Immature natural killer cell (primary cell): Measurements from ENCODE around the gene CMBL. TPM values are rescaled to one million over a fixed set of nuclear protein-coding genes. Genes with fewer than 3 reads are reported as not detected.
A peak's percentile ranks its signal among the peaks of the same experiment; 100 is the strongest.
"Not testable (repeated sequence)": the region's sequence is repeated elsewhere in the genome, so short reads cannot be mapped to it uniquely, and the experiment has no call there.

ENCODE experiments used
- DNase-seq, 3 donors: peaks; one replicate each; pipeline ENCODE4 v3.0.0; 2022; ENCODE audit warnings: mixed read lengths in 1 of 3
- H3K27ac Mint-ChIP-seq, 6 donors: one replicate each; pipeline ENCODE4 v1.8.0; 2020; ENCODE audit warnings: mixed read lengths in 6 of 6, mild to moderate bottlenecking in 5 of 6, inconsistent platforms in 4 of 6, moderate library complexity in 3 of 6
- H3K27me3 Mint-ChIP-seq, 3 donors: one replicate each; pipeline ENCODE4 v1.8.0; 2020 to 2021; ENCODE audit warnings: low read depth in 3 of 3, mild to moderate bottlenecking in 3 of 3, mixed read lengths in 3 of 3, moderate library complexity in 3 of 3, inconsistent platforms in 1 of 3
- H3K36me3 Mint-ChIP-seq, 3 donors: one replicate each; pipeline ENCODE4 v1.8.0; 2020; ENCODE audit warnings: mixed read lengths in 3 of 3, inconsistent platforms in 2 of 3, mild to moderate bottlenecking in 2 of 3
- H3K4me1 Mint-ChIP-seq, 2 donors: one replicate each; pipeline ENCODE4 v1.8.0; 2020; ENCODE audit warnings: inconsistent platforms in 2 of 2, mild to moderate bottlenecking in 2 of 2, mixed read lengths in 2 of 2, moderate library complexity in 1 of 2
- H3K4me3 Mint-ChIP-seq, 5 donors: one replicate each; pipeline ENCODE4 v1.8.0; 2020; ENCODE audit warnings: mild to moderate bottlenecking in 5 of 5, mixed read lengths in 5 of 5, inconsistent platforms in 3 of 5, moderate library complexity in 3 of 5
- H3K9me3 Mint-ChIP-seq, 6 donors: one replicate each; pipeline ENCODE4 v1.8.0; 2020; ENCODE audit warnings: mild to moderate bottlenecking in 6 of 6, mixed read lengths in 6 of 6, inconsistent platforms in 4 of 6, moderate library complexity in 3 of 6
- polyA plus RNA-seq, 3 donors: library from polyadenylated mRNA; unstranded; fragments of 300-500 nt; fragmentation: Illumina TruSeq; gene quantifications; one replicate each; pipeline ENCODE4 v1.2.3, GENCODE V29; 2021

CMBL gene
- under 1 TPM in 2 of 3 donors, not detected in 1; 0.35 to 0.84 TPM for polyA plus RNA-seq

GRCh38 chr5:10307206-10308148 lies at the start of gene CMBL:
TSS of gene CMBL (minus strand) at chr5:10307902. CDS start at chr5:10290762, 17,140 bp downstream.
- peak; percentile 10 to 13 (median 12) for DNase-seq
- Mint-ChIP-seq H3K27me3 (peaks cover 2 to 25% (median 8%) of the 10 kb centered on the region in 3 donors), H3K4me1 (peaks cover 10 to 11% of the 10 kb centered on the region in 2 donors), H3K4me3 (peak within 1 kb of the TSS; percentile 77 to 90 (median 87)), H3K36me3 (no peaks in the 10 kb centered on the region), H3K9me3 (no peaks in the 10 kb centered on the region), H3K27ac (peak within 1 kb of the TSS in 2 of 6 donors; percentile 22 to 26)

DNA sequence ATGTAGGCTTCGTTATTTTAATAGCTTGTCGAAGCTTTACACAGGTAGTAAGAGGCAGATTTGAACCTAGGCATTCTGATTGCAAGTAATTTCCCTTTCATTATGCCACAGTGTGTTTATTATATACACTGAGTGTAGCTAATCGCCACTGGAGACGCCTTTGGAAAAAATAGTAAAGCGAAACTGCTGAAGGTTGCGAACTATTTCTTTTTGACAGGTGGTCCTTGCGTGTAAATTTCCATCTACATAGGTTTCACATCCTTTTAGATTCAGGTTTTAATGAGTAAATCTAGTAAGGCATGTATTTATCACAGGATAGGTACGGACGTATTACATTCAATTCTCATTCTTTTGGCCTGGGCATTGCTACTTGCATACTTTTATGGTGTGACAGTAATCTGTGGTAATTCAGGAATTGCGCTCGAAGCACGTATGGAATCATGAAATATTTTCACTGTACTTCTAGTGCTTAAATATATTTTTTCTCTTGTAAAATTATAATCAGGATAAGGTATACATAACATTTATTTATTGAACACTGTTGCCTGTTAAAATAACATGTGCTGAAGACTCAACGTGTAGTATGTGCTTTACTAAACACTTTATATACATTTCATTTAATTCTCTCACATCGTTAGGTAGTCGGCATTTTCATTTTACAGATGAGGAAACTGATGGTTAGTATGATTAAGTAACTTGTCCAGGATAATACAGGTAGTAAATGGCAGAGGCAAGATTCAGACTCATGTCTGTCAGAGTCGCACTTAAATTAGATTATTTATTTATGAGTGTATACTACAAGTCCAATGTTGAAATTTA lies 47.6 kb upstream of the CMBL start:
- no peaks in the 10 kb centered on the region for H3K9me3 Mint-ChIP-seq
- peaks cover 53 to 65% of the 10 kb centered on the region in 2 donors for H3K4me1 Mint-ChIP-seq
- peak overlapping the region; percentile 98 to 100 (median 99) for H3K4me3 Mint-ChIP-seq
- peak overlapping the region; percentile 98 to 99 (median 99) for H3K27ac Mint-ChIP-seq
- peak; percentile 36 to 43 (median 43) for DNase-seq
- H3K27me3 Mint-ChIP-seq: peaks cover 6 to 17% (median 9%) of the 10 kb centered on the region in 3 donors
- H3K36me3 Mint-ChIP-seq: no peaks in the 10 kb centered on the region

- Mint-ChIP-seq H3K27ac (peak overlapping the region; percentile 98 to 99 (median 99)), H3K36me3 (no peaks in the 10 kb centered on the region), H3K9me3 (no peaks in the 10 kb centered on the region), H3K4me3 (peak overlapping the region; percentile 98 to 100 (median 99)), H3K4me1 (peaks cover 49 to 63% of the 10 kb centered on the region in 2 donors), H3K27me3 (peaks cover 6 to 17% (median 9%) of the 10 kb centered on the region in 3 donors)
- DNase-seq: peak; percentile 49 to 54 (median 51)
Measured at GRCh38 chr5:10354048-10354872, 46.6 kb upstream of the CMBL start.

DNA sequence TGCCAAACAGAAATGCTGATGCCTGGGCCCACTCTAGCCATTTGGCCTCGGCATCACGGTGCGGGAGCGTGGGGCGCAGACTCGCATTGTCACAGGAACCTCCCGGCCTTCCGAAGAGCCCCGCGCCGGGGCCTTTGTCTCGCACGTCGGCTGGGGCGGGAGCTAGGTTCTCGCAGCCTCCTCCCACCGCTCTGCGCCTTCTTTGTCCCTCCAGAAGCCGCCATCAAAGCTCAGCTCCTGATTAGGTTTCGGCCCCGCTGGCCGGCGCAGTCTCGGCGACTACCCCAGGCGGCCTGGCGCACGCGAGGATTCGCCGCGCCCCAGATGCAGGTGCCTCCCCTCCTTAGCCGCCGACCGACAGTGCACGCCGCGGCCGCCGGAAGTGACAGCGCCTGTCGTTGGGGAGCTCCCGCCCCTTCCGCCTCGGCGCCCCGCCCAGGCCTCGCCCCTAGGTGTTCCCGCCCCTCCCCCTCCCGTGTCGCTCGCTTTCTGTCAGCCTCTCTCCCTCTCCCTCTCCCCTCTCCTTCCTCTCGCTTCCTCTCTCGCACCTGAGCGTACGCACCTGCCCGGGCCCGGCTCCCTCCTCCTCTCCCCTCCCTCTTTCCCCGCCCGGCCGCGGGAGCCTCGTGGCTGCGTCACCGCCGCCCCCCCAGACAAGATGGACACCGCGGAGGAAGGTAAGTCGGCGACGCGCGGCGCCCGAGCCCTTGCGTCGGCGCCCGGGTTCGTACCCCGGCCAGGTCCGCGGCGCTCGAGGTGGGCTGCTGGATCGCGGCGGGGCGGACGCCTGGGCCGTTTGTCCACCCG lies 45.7 kb upstream of the CMBL start, which contains the start of gene MARCHF6:
Gene MARCHF6, plus strand, starts transcription at position 455 of the 807 bp plus-strand sequence. Its CDS starts 204 bp downstream, at position 659.
- DNase-seq: peak; percentile 93 to 94 (median 94)
- H3K9me3 Mint-ChIP-seq: no peaks in the 10 kb centered on the region
- peaks cover 46 to 56% of the 10 kb centered on the region in 2 donors for H3K4me1 Mint-ChIP-seq
- H3K27me3 Mint-ChIP-seq: peaks cover 6 to 17% (median 9%) of the 10 kb centered on the region in 3 donors
- peak within 1 kb of the TSS; percentile 98 to 100 (median 99) for H3K4me3 Mint-ChIP-seq
- H3K36me3 Mint-ChIP-seq: no peaks in the 10 kb centered on the region
- peak within 1 kb of the TSS; percentile 98 to 99 (median 99) for H3K27ac Mint-ChIP-seq

DNA sequence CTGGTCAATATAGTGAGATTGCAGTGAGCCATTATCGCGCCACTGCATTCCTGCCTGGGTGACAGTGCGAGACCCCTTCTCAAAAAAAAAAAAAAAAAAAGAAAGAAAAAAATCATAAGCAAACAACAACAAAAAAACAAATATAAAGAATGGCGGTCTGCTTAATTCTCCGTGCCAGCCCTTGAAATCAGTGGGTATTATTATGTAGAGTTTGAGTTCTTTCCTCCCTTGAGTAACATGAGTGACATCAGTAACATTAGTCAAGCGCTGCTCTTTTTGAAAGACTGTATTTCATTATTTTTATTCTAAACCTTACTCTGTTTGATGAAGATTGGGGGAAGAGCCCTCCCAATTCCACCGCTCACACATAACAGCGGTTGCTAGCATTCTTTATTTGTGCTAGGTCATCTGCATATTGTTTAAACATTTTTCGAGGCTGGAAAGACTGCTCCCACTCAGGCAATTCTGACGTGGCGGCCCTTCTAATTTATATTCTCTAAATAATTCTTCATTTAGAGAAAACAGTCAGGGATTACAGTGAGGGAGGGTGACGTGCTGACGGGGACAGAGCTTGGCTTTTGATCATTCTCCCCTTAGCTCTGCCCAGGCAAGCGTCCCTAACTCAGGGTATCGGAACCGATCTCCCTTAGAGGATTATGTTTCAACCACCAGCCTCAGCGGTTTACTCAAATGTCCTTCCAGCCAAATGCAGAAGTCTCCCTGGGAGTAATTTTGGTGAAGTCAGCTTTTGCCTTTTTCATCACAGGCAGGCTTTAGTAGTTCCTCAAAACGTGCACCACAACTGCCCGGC lies 44.9 kb upstream of the CMBL start:
- Mint-ChIP-seq H3K4me3 (peak overlapping the region; percentile 86 to 94 (median 87)), H3K27ac (peak overlapping the region; percentile 92 to 99 (median 96)), H3K4me1 (peaks cover 41 to 49% of the 10 kb centered on the region in 2 donors), H3K9me3 (no peaks in the 10 kb centered on the region), H3K27me3 (peaks cover 6 to 14% (median 9%) of the 10 kb centered on the region in 3 donors), H3K36me3 (no peaks in the 10 kb centered on the region)
- no peak for DNase-seq

GRCh38 chr5:10351919-10352318 lies 44.2 kb upstream of the CMBL start:
- H3K4me3 Mint-ChIP-seq: peak overlapping the region in 4 of 5 donors; percentile 34 to 94 (median 89)
- DNase-seq: no peak
- peak overlapping the region; percentile 88 to 99 (median 96) for H3K27ac Mint-ChIP-seq
- H3K36me3 Mint-ChIP-seq: no peaks in the 10 kb centered on the region
- no peaks in the 10 kb centered on the region for H3K9me3 Mint-ChIP-seq
- peaks cover 37 to 41% of the 10 kb centered on the region in 2 donors for H3K4me1 Mint-ChIP-seq
- H3K27me3 Mint-ChIP-seq: peaks cover 6 to 14% (median 9%) of the 10 kb centered on the region in 3 donors

DNA sequence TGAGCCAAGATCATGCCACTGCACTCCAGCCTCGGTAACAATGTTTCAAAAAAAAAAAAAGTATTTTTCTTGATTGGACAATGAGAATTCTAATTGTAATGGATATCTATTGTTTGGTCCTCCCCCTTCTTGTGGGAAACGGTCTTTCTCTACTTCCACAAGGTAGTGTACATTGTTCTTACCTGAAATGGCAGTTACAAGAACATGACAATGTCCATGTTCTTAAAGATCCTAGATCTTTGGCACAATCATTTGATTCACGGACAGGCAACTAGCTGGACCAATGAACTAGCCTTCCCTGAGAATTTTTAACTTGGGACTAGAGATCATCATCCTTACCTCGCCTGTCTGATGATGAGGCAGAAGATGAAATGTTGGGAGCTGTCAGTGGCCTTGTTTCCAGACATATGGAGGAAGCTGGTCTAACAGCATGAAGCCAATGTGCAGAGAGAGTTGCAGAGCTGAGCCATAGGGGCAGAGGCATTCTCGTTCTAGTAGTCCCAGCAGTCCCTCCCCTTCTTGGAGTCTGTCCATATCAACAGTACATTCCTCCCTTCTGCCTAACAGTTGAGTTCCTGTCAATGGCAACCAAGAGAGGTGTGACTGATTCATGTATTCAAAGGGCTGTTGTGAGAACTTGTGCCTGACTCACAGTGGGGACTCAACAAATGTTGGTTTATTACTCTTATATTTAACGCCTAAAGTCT lies 43.6 kb upstream of the CMBL start:
- peaks cover 6 to 14% (median 9%) of the 10 kb centered on the region in 3 donors for H3K27me3 Mint-ChIP-seq
- DNase-seq: no peak
- H3K27ac Mint-ChIP-seq: peak overlapping the region in 4 of 6 donors; percentile 12 to 99 (median 61)
- H3K9me3 Mint-ChIP-seq: no peaks in the 10 kb centered on the region
- peaks cover 33 to 36% of the 10 kb centered on the region in 2 donors for H3K4me1 Mint-ChIP-seq
- no peaks in the 10 kb centered on the region for H3K36me3 Mint-ChIP-seq
- H3K4me3 Mint-ChIP-seq: peak overlapping the region in 3 of 5 donors; percentile 44 to 91 (median 87)

GRCh38 chr5:10348258-10348657 lies 40.6 kb upstream of the CMBL start:
- Mint-ChIP-seq H3K9me3 (no peaks in the 10 kb centered on the region), H3K4me1 (peaks cover 15 to 16% of the 10 kb centered on the region in 2 donors), H3K27ac (no peak overlapping the region), H3K36me3 (no peaks in the 10 kb centered on the region), H3K4me3 (no peak overlapping the region), H3K27me3 (peaks cover 0 to 4% (median 2%) of the 10 kb centered on the region in 3 donors)
- no peak for DNase-seq

DNA sequence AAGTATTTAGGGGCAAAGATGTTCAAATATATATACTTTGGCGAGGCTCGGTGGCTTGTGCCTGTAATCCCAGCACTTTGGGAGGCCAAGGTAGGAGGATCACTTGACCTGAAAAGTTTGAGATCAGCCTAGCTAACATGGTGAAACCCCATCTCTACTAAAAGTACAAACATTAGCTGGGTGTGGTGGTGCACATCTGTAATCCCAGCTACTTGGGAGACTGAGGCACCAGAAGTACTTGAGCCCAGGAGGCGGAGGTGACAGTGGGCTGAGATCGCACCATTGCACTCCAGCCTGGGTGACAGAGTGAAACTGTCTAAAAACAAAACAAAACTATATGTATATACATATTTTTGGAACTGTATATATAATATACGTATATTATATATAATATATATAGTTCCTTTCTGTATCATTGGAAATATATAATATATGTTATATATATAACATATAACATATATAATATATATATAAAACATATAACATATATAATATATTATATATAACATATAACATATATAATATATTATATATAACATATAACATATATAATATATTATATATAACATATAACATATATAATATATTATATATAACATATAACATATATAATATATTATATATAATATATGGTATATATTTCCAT lies 36.9 kb upstream of the CMBL start:
- H3K36me3 Mint-ChIP-seq, H3K27me3 Mint-ChIP-seq, H3K4me1 Mint-ChIP-seq, H3K27ac Mint-ChIP-seq, DNase-seq, H3K4me3 Mint-ChIP-seq, H3K9me3 Mint-ChIP-seq: not testable (repeated sequence)

DNA sequence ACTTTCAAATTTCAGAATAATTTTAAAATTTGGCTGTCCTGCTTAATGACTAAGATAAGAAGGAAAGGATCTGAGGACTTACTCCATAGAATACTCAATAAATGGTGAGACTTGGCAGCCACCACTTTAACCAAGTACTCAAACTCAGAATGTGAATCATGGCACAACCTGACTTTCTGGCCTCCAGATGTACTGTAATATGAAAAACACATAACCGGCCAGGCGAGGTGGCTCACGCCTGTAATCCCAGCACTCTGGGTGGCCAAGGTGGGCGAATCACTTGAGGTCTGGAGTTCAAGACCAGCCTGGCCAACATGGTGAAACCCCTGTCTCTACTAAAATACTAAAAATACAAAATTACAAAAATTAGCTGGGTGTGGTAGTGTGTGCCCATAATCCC lies 35.8 kb upstream of the CMBL start:
- Mint-ChIP-seq H3K4me1 (no peaks in the 10 kb centered on the region), H3K27me3 (peaks cover 0 to 1% (median 0%) of the 10 kb centered on the region in 3 donors), H3K36me3 (no peaks in the 10 kb centered on the region), H3K4me3 (no peak overlapping the region), H3K9me3 (no peaks in the 10 kb centered on the region), H3K27ac (no peak overlapping the region)
- no peak for DNase-seq

DNA sequence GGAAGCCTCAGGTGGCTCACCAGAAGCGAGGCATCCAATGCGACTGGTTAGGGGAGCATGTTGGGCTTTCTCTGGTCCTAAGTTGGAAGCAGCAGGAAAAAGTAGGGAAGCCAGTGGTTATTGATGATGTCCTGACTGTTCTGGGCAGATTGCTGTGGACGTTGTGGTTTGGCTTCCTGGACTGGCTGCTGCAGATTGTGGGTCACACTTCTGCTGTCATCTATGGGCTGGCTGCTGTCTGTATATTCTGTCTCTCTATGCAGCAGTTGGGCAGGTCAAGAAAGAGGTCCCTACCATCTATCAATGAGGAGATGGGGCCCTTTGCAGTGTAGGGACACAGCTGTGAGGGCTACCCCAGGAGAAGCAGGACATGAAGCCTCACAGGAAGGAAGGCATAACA lies 32.3 kb upstream of the CMBL start:
- H3K4me3 Mint-ChIP-seq: no peak overlapping the region
- no peaks in the 10 kb centered on the region for H3K36me3 Mint-ChIP-seq
- H3K27ac Mint-ChIP-seq: no peak overlapping the region
- H3K27me3 Mint-ChIP-seq: peaks cover 0 to 1% (median under 1%) of the 10 kb centered on the region in 3 donors
- no peak for DNase-seq
- no peaks in the 10 kb centered on the region for H3K9me3 Mint-ChIP-seq
- no peaks in the 10 kb centered on the region for H3K4me1 Mint-ChIP-seq
